Fibroblast of lung (primary cell): ENCODE results near the gene MRNIP.

Source experiments
- EZH2 ChIP-seq: IDR thresholded peaks from 2 replicates; pipeline ENCODE4 v1.5.1; 2012; ENCODE audit warnings: low read length, control low read depth, mild to moderate bottlenecking; ENCODE audit errors: missing control alignments
- TF ChIP-seq, protein P1 (sequence below), 2 donors: IDR thresholded peaks in 1 of 2; conservative IDR thresholded peaks in 1 of 2; 1 replicate in 1 of 2; 2 replicates in 1 of 2; pipeline ENCODE4 v1.5.1; 2011 to 2012; ENCODE audit warnings: low read length in 2 of 2, control low read depth in 1 of 2, inconsistent platforms in 1 of 2, low read depth in 1 of 2, mild to moderate bottlenecking in 1 of 2

DNA sequence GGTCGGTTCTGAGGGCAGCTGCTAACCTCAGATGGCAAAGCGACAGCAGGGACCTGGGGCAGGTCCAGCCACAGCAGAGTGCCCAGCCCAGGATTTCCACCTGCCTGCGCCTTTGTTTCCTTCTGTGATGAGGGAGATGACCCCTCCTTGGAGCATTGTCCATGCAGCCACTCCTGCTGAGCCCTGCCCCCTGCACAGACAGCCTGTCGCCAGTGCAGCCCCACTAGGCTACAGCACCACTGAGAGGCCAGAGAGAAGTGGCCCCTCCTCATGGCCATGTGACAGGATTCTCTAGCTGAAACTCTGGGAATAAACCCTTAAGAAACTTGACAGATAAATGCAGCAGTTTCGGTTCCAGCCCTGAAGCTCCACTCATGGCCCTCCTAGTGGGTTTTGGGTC is 10.5 kb upstream of the MRNIP start:
- TF ChIP-seq, protein P1, sequence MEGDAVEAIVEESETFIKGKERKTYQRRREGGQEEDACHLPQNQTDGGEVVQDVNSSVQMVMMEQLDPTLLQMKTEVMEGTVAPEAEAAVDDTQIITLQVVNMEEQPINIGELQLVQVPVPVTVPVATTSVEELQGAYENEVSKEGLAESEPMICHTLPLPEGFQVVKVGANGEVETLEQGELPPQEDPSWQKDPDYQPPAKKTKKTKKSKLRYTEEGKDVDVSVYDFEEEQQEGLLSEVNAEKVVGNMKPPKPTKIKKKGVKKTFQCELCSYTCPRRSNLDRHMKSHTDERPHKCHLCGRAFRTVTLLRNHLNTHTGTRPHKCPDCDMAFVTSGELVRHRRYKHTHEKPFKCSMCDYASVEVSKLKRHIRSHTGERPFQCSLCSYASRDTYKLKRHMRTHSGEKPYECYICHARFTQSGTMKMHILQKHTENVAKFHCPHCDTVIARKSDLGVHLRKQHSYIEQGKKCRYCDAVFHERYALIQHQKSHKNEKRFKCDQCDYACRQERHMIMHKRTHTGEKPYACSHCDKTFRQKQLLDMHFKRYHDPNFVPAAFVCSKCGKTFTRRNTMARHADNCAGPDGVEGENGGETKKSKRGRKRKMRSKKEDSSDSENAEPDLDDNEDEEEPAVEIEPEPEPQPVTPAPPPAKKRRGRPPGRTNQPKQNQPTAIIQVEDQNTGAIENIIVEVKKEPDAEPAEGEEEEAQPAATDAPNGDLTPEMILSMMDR (conservative IDR thresholded peaks at IDR 0.05 in 1 of 2, IDR thresholded peaks at IDR 0.05 in 1 of 2; ENCODE audit: low read depth in 1 of 2, low read length in 2 of 2): no peak
- no peak for TF ChIP-seq EZH2
